ENCODE measurements around the gene FAM47B.

Gene FAM47B

DNA sequence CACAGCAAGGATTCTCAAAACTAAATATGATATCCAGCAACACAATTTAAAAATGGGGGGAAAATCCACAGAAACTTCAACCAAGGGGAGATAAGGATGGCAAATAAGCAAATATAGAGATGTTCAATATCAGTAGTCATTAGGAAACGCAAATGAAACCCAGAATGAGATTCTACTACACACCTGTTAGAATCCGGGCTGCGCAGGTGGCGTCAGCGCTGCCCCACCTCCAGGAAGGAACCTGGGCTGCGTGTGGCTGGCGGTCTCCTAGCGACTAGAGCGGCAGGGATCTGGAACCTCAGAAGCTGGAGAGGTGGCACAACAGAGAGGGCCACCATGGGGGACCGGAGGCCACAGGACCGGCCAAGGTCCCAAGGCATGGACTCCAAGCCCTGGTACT lies at the start of gene FAM47B:
Gene FAM47B, plus strand, starts transcription at position 301 of the 400 bp plus-strand sequence. Its CDS starts 36 bp downstream, at position 337.
- no peak for DNase-seq

DNA sequence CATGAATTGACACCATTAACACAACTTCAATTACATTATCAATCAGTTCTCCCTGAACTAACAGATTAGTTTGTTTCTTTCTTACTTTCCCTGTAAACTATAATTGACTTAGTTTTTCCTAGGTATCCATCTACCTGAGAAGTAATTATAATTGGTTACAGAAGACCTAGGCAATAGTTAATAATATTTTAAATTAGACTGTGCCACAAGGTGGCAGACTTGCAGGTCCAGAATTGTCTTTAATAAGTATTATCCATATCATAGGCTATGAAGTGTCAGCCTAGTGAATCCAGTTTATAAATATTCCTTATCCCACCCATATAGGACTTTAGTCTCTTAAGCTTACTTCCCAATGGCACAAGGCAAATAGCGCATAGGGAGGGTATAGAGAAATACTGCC lies 48.9 kb upstream of the FAM47B start:
- DNase-seq: no peak

DNA sequence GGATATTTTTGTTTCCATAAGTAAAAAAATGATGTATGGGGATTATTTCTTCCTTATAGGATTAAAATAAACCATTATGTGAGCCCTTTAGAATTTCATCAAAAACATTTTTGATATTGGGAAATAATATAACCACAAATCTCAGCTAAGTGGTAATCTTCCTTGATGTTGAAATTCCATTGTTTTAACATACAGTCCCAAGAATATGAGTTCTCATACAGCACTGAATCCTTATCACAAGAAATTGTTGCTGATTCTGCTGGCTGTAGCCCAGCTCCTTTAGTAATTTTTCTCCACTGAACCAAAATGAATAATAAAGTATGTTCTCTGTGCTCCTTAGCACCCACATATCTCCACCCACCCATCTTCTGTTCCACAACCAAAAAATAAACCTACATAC lies 41.9 kb upstream of the FAM47B start:
- no peak for DNase-seq

DNA sequence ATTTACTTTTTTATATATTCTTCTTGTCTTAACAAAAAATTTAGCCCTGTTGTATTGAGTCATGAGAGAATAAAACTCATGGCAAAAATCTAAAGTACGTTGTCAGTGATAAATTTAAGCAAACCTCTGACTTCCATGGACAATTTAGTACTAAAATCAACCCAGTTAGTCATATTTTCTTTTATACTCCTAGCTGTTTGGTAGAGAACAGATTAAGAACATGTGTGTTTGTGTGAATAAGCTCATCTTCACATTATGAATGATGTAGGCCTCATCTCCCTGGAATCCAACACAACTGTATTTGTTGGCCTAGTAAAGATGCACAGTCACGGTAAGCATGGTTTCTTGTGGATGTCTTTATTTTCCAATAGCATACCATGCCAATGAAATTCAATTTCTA lies 40.8 kb upstream of the FAM47B start:
- no peak for DNase-seq

DNA sequence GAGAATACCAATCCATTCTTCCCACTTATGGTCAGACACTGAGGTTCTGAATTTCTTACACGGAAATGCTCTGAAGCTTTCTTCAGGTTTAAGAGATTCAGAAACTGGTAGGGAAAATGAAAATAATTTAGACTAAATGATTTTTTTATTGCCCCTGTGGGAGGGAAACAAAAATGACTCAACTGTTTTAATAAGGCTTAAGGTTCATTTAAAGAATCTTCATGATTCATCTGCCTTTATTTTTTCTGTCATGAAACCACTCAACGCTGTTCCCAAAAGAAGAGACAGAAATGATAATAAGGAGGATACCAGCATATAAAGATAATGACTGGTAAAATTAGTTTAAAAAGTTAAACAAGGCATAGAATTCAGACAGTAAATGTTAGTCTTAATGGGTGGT lies 39.3 kb upstream of the FAM47B start:
- DNase-seq: no peak

DNA sequence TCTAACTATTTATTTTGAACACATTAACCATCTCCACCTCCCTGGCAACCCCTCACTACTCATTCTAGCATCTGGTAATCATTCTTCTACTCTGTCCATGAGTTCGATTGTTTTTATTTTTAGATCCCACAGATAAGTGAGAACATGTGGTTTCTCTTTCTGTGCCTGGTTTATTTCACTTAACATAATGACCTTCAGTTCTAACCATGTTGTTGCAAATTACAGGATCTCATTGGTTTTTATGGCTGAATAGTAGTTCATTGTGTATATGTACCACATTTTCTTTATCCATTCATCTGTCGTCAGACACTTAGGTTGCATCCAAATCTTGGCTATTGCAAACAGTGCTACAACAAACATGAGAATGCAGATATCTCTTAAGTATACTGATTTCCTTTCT lies 33.4 kb upstream of the FAM47B start:
- no peak for DNase-seq

DNA sequence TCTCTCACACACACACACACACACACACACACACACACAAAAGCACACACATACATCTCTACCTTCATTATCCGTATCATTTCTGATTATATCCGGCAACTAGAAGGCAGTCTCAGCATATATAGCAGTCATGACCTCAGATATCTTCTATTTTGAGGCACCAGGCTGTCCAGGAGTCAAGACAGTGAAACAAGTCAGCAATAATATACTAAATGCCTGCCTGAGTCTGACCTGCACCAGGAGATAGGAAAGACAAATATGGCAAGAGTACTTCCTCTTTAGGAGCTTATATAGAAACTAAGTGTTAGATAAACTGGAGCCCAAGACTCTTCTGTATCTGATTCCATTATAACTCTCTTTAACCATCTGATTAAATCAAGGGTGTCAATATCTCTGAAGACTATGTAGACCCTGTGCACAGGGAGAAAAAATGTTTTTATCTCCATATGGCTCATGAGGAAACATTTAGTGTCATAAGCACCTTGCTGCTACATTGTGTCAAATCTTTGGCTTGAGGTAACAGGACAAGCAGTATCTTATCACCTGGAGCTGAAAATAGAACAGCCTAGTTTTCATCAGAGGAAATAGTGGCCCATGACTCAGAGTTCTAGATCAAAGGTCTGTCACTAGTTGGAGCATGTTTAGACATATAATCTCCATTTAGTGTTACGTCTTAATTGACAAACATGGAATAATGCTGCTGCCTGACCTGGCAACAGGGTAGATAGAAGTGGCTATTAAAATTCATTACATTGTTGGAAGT lies 27.0 kb upstream of the FAM47B start:
- DNase-seq: no peak

DNA sequence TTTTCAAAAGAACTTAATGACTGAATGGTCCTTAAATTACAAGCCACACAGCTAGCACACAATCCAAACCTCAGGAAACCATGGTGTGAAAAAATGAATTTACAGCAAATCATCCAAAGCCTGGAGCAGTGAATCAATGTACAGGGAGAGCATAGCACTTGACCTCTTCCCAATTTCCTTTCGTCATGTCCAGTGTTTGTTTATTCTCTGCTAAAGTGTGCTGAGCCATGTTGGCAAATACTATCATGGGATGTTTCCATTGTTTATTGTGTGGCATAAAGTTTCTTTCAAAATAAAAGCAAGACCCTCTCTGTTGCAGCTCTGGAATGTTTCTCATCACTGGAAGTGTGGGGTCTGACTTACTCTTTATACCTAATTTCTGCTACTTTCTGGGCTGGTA lies 25.4 kb upstream of the FAM47B start:
- no peak for DNase-seq

DNA sequence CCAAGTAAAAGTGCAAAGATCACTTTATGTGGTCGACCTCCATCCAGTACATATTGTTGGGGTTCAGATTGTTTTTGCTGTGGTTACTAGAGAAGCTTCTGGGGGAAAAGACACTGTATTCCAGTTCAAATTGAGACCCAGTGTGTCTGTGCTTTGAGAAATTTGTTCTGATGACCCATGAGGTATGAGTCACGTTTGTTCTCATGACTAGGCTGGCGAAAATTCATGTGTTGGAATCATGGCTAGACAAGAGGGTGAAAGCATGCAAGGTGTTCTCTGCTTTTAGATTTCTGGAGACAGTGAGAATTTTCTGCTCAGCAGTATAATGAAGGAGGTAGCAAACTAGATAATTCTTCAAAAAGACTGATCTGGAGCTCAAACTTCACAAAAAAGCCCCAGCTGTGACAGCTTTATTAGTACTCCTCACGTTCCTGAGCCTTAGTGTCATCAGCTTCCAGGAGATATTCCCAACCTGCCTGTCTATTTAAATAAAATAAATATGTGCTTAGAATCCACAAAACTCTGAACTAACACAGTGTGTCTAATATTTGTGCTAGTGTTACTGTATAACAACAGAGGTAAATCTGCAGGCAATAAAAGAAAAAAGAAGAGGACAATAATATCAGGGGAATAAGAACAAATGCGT lies 24.4 kb upstream of the FAM47B start:
- no peak for DNase-seq

DNA sequence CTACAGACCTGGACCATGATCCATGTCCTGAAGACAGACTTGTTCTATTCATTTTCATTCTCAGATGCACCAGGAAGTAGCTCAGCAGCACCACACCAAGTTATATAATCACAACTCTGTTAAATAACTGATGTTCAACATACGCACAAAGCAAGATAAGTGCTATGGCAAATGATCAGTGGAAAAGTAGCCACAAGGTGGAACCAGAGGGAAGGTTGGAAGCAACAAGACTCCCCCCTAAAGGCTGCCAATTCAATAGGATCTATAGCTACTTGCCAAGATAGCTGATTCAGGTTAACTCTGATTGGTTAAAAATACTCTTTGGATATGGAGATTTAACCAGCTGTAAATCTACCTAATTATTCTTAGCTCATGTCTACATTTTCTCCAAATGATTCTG lies 23.7 kb upstream of the FAM47B start:
- DNase-seq: no peak

DNA sequence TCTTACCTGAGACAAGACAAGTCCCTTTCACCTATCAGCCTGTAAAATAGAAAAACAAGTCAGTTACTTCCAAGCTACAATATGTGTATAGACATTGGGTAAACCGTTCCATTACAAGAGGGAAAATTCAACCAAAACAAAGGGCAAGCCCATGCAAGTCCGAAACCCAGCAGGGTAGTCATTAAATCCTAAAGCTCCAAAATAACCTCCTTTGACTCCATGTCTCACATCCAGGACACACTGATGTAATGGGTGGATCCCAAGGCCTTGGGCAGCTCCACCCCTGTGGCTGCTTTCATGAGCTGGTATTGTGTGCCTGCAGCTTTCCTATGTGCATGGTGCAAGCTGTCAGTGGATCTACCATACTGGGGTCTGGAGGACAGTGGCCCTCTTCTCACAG lies 14.7 kb upstream of the FAM47B start:
- no peak for DNase-seq

DNA sequence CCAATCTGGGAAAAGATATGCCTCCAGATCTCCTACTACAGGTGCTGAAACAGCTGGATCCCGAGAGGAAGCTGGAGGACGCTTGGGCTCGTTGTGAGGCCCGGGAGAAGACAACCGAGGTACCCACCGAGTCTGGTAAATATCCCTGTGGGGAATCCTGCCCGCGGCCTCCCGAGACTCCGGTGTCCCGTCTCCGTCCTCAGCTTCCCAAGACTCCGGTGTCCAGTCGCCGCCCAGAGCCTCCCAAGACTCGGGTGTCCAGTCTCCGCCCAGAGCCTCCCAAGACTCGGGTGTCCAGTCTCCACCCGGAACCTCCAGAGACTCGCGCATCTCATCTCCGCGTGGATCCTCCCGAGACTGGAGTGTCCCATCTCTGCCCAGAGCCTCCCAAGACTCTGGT lies 639 bp downstream of the FAM47B start:
- no peak for DNase-seq

DNA sequence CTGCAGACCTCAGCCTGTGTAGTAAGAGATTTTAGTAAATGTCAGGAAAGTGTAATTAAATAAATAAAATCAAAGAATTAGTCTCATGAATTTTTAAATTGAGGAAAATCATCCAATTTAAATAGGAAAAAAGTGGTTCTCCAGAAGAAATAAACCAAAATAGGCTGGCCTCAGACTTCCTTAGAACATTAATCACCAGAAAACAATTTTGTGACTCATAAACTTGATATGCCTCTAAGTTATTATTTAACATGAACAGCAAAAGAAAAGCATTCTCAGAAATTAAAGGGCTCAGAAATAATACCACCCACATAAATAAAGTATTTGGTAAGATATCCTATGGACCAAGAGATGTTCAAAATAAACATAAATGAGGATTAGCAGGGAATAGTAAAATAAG lies 14.3 kb downstream of the FAM47B start:
- no peak for DNase-seq

DNA sequence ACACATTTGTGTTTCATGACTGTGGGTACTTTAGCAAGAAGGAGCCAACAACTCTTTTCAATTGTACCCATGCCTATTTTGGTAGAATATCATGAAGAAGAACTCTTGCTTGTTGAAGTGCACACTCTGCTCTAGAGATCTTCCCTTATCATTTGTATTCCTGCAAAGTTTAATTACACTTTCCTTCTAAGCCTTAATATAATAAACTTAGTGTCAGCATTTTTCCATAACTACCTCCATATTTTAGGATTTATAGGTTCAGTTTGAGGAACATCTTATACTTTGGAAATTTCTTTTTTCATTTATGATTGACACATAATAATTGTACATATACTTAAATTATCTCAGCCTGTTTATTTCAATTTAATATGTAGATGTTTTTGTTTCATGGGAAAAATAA lies 19.1 kb downstream of the FAM47B start:
- no peak for DNase-seq

DNA sequence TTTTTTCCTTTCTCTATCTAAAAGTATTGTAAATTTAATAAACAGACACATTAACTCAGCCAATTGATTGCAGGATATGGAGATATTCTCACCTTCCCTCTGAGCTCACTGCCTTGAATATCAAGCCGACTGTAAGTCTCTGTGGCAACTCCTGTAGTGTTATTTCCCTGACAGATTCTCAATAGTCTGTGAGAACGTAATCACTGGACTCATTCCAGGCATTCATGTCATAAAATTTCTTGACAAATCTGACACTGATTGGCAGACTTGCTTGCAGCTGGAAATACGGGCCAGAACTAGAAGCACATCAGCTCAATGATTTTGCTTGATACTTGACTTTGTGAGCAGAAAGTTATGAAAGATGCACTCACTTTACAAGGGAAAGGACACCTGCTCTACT lies 29.6 kb downstream of the FAM47B start:
- DNase-seq: no peak

DNA sequence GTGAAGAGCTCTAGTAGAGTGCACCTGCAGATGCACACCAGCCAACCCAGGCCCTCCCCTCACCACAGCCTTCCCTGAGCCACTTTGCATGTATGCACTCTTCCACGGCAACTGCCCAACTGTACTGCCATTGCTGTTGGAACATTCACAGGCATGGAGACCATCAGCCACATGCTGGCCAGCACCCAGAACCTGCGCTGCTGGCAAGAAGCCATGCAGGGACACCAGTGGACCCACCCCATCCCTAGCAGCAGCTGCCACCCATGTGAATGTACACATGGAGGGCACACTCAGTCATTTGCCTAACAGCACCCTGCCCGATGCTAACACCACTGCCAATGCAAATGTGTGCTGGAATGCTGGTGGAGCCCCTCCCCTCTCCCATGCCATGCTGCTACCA lies 35.6 kb downstream of the FAM47B start:
- no peak for DNase-seq

DNA sequence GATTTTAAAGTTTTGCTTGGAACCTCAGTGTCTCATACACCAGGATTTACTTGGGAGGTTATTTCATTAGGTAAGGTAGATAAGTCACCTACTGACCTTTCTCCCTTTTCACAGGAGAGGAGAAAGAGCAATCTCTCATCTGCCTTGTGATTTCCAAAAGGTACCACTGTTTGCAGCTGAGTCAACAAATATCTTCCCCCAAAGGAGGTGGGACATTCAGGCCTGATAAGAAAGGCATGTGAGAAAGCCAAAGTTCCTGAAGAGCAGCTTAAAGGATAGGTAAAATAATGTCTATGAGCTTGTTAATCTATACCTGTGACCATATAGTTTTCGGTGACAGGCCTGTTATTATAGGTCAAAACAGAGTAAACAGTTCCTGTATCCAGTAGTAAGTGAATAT lies 45.0 kb downstream of the FAM47B start:
- DNase-seq: no peak
